Measurements from ENCODE around the gene CPSF3.

GRCh38 chr2:9460441-9461017 lies 37.1 kb downstream of the CPSF3 start:
- no peak for TF ChIP-seq NPAS2 (CRISPR knock-in tag; IDR thresholded peaks at IDR 0.05; ENCODE audit: borderline replicate concordance)
- TF ChIP-seq HNF1A (IDR thresholded peaks at IDR 0.05; ENCODE audit: low read depth), result no peak
- no peak for TF ChIP-seq HNF1A (CRISPR knock-in tag; IDR thresholded peaks at IDR 0.05; ENCODE audit: borderline replicate concordance)
- no peak for TF ChIP-seq KMT2B (CRISPR knock-in tag; IDR thresholded peaks at IDR 0.05)
- no peak for TF ChIP-seq ZBED4 (CRISPR knock-in tag; IDR thresholded peaks at IDR 0.05; ENCODE audit: borderline replicate concordance)
- no peak for TF ChIP-seq ZNF296 (CRISPR knock-in tag; conservative IDR thresholded peaks at IDR 0.05)
- TF ChIP-seq PRPF4 (IDR thresholded peaks at IDR 0.05; ENCODE audit: low read depth, low read length, poor library complexity, severe bottlenecking), result no peak
- no peak for TF ChIP-seq POLR2A (IDR thresholded peaks at IDR 0.05; ENCODE audit: insufficient read depth in 1 of 2, low read depth in 2 of 2, low read length in 2 of 2)
- TF ChIP-seq CEBPB (IDR thresholded peaks at IDR 0.05; ENCODE audit: borderline replicate concordance, low read depth, low read length), result no peak
